ENCODE measurements around the gene PDE6B.

PDE6B gene

DNA sequence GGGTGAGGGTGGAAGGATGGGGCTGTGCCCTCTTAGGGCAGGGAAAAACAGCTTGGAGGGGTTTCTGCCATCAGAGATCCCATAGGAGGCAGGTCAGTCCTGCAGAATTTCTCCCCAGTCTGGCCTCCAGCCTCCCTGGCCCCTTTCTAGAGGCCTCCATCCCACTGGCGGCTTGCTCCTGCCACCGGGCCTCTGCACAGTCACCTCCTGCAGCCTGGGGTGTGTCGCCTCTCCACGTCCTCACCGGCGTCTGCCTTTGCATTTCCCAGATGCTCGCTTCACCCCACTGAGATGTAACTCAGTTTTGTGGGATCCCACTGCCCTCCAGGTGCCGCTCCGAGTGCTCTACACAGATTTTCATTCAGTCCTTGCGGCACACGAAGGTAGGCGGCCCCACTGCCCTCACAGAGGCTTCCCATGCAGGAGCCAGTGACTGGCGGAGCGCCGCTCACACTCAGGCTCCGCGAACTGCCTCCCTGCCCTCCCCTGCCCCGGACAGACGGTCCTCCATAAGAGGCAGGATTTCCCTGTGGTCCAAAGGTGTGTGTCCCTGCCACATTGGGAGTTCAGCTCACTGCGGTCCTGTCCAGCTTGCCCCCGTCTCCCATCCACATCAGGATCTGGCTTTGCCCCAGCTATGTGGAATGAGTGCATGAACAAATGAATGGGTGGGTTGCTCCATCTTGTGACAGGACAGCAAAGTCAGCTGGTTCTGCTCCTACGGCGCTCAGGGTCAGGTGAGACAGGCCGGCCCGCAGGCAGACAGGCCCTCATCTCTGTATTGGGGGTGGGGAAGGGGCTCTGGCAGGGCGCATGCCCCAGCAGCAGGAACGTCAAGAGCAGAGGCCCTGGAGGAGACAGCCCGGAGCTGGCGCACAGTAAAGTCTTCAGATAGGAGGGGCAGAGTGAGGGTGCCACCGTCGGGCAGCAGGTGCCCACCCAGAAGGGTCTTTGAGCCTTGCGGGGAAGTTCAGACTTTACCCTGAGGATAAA is 46.6 kb upstream of the PDE6B start:
- H3K27me3 ChIP-seq = peaks cover 0 to 62% of the 10 kb centered on the region in 2 donors
- intact Hi-C loops (cut with DNase I; ENCODE audit: low total_unique reads) = no loop called here

DNA sequence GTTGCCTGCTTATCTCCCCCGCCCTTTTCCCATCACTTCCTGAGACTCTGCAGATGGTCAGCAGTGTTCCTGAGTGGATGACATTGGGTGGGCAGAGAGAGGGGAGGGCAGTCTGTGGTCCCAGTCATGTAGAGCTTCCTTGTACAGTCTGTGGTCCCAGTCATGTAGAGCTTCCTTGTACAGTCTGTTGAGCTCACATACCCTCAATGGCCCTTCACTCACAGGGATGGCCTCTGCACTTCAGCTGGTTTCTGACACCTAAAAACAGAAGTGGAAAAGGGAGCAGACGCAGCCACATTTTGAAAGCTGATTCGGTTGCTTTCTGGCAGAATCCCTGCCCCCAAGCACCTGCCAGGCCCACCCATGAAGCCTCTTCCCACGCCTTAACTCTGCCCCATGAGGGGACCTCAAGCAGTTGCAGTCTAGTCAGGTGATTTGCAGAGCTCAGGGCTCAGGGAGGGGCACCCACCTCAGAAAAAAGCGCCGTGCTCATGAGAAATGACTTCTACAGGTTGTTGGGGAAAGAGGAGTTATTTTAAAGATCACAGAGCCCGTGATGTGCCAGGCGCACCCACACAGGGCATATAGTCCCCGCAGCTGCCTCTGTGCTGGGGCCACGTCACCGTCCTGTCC is 45.7 kb upstream of the PDE6B start:
- TF ChIP-seq, protein P1, sequence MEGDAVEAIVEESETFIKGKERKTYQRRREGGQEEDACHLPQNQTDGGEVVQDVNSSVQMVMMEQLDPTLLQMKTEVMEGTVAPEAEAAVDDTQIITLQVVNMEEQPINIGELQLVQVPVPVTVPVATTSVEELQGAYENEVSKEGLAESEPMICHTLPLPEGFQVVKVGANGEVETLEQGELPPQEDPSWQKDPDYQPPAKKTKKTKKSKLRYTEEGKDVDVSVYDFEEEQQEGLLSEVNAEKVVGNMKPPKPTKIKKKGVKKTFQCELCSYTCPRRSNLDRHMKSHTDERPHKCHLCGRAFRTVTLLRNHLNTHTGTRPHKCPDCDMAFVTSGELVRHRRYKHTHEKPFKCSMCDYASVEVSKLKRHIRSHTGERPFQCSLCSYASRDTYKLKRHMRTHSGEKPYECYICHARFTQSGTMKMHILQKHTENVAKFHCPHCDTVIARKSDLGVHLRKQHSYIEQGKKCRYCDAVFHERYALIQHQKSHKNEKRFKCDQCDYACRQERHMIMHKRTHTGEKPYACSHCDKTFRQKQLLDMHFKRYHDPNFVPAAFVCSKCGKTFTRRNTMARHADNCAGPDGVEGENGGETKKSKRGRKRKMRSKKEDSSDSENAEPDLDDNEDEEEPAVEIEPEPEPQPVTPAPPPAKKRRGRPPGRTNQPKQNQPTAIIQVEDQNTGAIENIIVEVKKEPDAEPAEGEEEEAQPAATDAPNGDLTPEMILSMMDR (IDR thresholded peaks at IDR 0.05) = no peak
- intact Hi-C loops (cut with DNase I; ENCODE audit: low total_unique reads) = no loop called here
- H3K4me1 ChIP-seq = peaks cover 0 to 21% (median 10%) of the 10 kb centered on the region in 4 donors
- no peak overlapping the region for H3K4me3 ChIP-seq
- H3K27ac ChIP-seq = no peak overlapping the region
- peaks cover 0 to 3% (median 0%) of the 10 kb centered on the region in 3 donors for H3K9me3 ChIP-seq
- no peaks in the 10 kb centered on the region for H3K36me3 ChIP-seq
- DNase-seq = no peak
- peaks cover 0 to 52% of the 10 kb centered on the region in 2 donors for H3K27me3 ChIP-seq

More for the DNA sequence above, 46.6 kb upstream of the PDE6B start:
- Histone ChIP-seq H3K9me3 (no peaks in the 10 kb centered on the region), H3K4me3 (no peak overlapping the region), H3K4me1 (peaks cover 0 to 26% (median 12%) of the 10 kb centered on the region in 4 donors), H3K27ac (no peak overlapping the region), H3K36me3 (no peaks in the 10 kb centered on the region)
- no peak for DNase-seq
- TF ChIP-seq, protein P1 (IDR thresholded peaks at IDR 0.05) = no peak

DNA sequence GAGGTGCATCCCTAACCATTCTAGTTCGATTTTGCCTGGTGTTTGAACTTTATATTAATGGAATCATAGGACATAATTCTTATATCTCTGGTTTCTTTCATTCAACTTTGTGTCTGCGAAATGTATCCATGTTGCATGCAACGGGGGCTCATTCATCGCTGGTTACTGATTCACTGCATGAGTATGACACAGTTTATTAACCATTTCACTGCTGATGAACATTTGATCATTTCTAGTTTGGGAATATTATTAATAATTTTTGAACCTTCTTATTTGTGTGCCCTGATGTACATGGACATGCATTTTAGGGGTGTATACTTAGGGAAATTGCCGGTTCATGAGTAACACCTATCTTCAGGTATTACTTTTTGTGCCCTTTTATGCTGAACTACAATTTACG is 44.2 kb upstream of the PDE6B start:
- Histone ChIP-seq H3K9me3 (peaks cover 0 to 3% (median 0%) of the 10 kb centered on the region in 3 donors), H3K4me1 (peaks cover 0 to 14% (median 5%) of the 10 kb centered on the region in 4 donors), H3K27me3 (peaks cover 0 to 41% of the 10 kb centered on the region in 2 donors), H3K27ac (no peak overlapping the region), H3K36me3 (no peaks in the 10 kb centered on the region), H3K4me3 (no peak overlapping the region)
- intact Hi-C loops (cut with DNase I; ENCODE audit: low total_unique reads) = no loop called here
- TF ChIP-seq, protein P1 (IDR thresholded peaks at IDR 0.05) = no peak
- DNase-seq = no peak

DNA sequence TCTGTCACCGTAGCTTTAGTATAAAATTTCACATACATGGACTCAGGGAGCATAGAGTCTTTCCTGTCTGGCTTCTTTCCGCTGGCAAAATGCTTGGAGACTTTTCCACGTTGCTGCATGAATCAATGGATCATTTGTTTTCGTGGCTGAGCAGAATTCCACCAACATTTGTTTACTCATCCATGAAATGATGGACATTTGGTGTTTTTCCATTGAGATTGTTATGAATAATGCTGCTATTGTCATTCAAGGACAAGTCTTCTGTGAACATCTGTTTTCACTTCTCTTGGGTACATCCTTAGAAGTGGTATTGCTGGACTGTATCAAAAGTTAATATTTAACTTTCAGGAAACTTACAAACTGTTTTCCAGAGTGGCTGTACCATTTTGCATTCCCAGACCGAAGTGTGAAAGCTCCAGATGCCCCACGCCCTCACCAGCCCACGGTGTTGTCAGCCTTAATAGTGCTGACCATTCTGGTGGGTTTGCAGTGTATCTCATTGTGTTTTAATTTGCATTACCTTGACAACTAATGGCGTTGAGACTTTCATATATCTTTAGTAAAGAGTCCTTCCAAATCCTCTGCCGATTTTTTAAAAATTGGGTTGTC is 43.5 kb upstream of the PDE6B start:
- TF ChIP-seq, protein P1 (IDR thresholded peaks at IDR 0.05) = no peak
- no peak overlapping the region for H3K27ac ChIP-seq
- no peak overlapping the region for H3K4me3 ChIP-seq
- no peaks in the 10 kb centered on the region for H3K36me3 ChIP-seq
- intact Hi-C loops (cut with DNase I; ENCODE audit: low total_unique reads) = no loop called here
- H3K9me3 ChIP-seq = peaks cover 0 to 3% (median 0%) of the 10 kb centered on the region in 3 donors
- peaks cover 0 to 36% of the 10 kb centered on the region in 2 donors for H3K27me3 ChIP-seq
- peaks cover 0 to 9% (median 3%) of the 10 kb centered on the region in 4 donors for H3K4me1 ChIP-seq
- no peak for DNase-seq

DNA sequence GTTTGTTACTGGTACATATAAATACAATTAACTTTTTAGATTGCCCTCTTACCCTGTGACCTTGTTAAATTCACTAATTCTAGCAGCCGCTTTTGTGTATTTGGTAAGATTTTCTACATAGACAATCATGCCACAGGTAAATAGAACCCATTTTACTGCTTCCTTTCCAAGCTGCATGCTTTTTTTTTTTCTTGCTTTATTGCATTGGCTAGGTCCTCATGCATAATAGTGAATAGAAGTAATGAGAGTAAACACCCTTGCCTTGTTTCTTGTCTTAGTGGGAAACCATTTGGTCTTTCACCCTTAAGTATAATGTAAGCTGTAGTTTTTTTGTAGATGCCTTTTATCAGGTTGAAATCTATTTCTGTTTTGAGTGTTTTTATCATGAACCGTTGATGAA is 41.6 kb upstream of the PDE6B start:
- TF ChIP-seq, protein P1 (IDR thresholded peaks at IDR 0.05) = no peak
- intact Hi-C loops (cut with DNase I; ENCODE audit: low total_unique reads) = no loop called here
- Histone ChIP-seq H3K36me3 (no peaks in the 10 kb centered on the region), H3K27ac (no peak overlapping the region), H3K9me3 (peaks cover 0 to 3% (median 0%) of the 10 kb centered on the region in 3 donors), H3K27me3 (peaks cover 0 to 16% of the 10 kb centered on the region in 2 donors), H3K4me3 (no peak overlapping the region), H3K4me1 (no peaks in the 10 kb centered on the region)
- DNase-seq = no peak

Measured in tibial artery (tissue), 4 donors.